GM18951 (cell line): ENCODE results near the gene FGF14.

Experiments
- POLR2A ChIP-seq: IDR thresholded peaks from 4 replicates; pipeline ENCODE4 v1.6.1; 2011; ENCODE audit warnings: mild to moderate bottlenecking; ENCODE audit not compliant: insufficient read length, insufficient read depth; ENCODE audit errors: extremely low read depth
- in situ Hi-C: fragments of 300-500 bp; cut with MboI; formaldehyde crosslinking; loops from one replicate; pipeline ENCODE4 v1.12.0; 2022; ENCODE audit warnings: low sequenced_read_pairs, mixed read lengths, inconsistent platforms; ENCODE audit not compliant: unreplicated experiment

Gene FGF14

DNA sequence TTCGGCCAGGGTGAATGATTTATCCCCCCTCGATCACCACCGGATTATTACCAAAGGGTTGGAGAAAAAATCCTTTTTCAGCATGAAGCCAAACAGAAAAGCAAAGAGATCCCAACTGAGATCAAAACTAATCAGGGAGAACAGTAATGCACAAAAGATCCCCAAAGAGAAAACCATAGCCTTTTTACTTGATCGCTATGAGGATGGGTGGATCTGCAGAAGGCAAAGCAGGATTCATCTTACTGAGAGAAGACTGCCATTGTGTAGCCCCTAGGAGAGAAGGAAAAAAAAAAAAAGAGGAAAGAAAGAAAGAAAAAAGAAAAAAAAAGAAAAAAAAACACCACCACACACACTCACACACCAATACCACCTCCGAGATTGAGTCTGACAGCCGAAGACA is at the start of gene FGF14:
TSS of gene FGF14 (minus strand) at position 283 of the 400 bp plus-strand sequence.
- no peak for TF ChIP-seq POLR2A
- in situ Hi-C loops, result no loop called here

DNA sequence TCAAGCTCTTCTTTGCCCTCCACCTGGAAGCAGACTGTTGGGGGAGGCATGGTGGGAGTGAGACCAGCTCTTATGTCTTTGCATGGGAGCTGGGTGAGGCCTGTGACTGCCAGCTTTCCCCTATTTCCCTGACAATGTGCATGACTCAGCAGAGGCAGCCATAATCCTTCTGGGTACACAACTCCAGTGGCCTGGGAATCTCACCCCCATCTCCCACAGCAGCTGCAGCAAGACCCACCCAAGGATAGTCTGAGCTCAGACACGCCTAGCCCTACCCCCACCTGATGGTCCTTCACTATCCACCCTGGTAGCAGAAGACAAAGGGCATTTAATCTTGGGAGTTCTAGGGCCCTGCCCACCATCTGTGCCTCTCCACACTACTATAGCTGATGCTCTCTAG is 41.4 kb upstream of the FGF14 start:
- TF ChIP-seq POLR2A, result no peak
- in situ Hi-C loops, result loop anchor here (25.0 kb wide), 1 partner anchor 506 kb away; no protein-coding TSS in a partner anchor

DNA sequence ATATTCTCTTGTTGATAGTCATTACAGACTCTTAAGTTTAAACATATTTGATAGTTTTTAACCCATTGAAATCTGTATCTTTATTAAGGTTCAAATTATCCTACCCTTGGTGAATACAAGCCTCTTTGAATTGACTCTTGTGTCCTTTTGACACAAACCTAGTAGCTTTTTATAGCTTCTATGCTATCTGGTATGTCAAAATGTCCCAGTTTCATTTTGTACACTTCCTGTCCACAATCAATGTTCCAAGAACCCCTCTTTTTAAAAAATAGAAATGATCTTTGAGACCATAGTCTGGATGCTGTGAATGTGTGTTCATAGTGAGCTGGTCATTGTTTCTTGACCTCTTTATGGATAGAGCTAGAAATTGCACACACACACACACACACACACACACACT is 39.2 kb upstream of the FGF14 start:
- no peak for TF ChIP-seq POLR2A
- in situ Hi-C loops, result loop anchor here (25.0 kb wide), 1 partner anchor 504 kb away; no protein-coding TSS in a partner anchor

DNA sequence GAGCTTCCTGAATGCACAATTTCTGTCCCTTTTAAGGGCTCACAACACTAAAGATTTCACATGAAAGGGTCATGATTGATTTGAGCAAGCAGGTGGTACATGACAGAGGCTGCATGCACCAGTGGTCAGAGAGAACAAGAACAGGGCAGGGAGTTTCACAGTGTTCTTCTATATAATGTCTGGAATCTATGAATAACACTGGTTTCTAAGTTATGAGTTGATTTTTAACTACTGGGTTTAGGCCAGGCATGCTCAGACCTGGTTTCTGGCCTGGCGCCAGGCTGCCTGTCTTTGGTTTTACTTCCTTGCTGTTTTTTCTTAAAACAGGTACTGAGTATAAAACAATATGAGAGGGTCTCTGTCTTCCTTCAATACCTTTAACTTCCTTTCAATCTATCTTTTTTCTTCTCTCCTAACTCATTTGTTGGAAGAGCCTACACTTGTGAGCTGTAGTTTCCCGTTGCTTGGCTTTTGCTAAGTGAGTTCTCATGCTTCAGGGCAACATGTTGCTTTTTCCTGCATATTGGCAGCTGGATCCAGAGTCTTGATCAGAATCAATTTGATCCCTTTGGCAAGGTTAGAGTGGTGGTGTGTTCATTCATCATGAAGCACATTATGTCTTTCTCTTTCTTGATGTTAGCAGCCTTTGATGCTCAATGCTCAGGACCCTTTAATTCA is 38.5 kb upstream of the FGF14 start:
- TF ChIP-seq POLR2A, result no peak

DNA sequence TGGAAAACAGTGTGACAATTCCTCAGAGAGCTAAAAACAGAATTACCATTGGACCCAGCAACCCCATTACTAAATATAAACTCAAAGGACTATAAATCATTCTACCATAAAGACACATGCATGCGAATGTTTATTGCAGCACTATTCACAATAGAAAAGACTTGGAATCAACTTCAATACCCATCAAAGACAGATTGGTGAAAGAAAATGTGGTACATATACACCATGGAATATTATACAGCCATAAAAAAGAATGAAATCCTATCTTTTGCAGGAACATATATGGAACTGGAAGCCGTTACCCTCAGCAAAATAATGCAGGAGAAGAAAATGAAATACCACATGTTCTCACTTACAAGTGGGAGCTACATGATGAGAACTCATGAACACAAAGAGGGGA is 20.8 kb upstream of the FGF14 start:
- no peak for TF ChIP-seq POLR2A
- in situ Hi-C loops, result no loop called here

More for the DNA sequence above, 38.5 kb upstream of the FGF14 start:
- in situ Hi-C loops, result loop anchor here (25.0 kb wide), 1 partner anchor 503 kb away; no protein-coding TSS in a partner anchor

DNA sequence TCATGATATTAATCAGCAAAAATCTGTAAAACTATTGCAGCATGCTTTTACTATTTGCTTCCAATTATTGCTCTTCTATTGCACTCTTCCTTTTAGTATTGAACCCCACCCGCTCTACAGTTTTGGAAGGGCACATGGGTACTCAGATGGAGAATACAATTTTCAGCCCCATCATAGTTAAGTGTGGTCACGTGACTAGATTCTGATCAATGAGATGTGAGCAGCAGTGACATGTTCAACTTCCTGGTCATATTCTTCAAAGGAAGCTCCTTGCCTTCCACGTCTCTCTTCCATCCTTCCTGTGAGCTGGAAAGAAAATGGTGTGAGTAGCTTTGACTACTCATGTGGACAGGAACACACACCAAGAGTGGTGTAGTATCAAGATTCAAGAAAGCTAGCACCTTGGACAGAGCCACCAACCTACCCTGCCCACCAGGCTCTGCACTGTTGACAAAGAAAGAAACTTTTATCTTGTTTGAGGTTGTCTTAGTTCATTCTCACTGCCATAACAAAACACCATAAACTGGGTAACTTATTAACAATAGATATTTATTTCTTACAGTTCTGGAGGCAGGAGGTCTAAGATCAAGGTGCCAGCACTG is 3.8 kb upstream of the FGF14 start:
- TF ChIP-seq POLR2A, result no peak
- in situ Hi-C loops, result no loop called here

DNA sequence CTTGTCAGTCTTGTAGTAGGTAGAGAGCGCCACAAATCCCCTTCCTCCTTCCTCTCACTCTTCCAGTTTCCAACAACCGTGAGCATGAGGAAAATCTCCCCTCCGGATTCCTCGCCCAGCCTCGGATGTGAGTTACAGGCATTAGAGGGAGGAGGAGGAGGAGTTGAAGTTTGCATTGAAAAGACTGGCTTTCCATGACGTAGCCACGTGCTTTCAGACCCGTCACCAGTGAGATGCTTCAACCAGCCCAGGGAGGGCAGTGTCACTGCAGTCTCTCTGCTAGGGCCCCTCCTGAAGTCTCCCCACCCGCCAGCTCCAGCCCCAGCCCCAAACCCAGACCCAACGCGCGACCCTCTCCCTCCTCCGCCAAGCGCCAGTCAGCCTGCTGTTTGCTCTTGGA is 442 bp upstream of the FGF14 start:
- no peak for TF ChIP-seq POLR2A
- in situ Hi-C loops, result no loop called here

DNA sequence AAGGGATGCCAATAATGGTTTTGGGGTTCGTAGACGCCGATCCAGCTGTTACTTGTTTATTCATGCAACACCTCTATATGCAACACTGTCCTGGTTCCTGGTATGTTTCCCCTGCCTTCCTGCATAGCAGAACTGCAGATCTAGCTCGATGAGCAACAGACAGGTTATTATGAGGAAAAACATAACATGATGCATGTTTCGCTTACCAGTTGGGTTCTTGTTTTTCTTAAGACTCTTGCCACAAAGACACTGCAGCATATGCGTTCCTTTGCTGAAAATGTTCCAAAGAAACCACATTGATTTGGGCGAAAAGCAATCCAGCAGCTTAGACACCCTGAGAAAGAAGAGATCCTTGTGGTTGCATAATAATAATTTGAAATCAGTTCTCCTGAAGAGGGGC is 583 bp downstream of the FGF14 start:
- no peak for TF ChIP-seq POLR2A
- in situ Hi-C loops, result no loop called here

DNA sequence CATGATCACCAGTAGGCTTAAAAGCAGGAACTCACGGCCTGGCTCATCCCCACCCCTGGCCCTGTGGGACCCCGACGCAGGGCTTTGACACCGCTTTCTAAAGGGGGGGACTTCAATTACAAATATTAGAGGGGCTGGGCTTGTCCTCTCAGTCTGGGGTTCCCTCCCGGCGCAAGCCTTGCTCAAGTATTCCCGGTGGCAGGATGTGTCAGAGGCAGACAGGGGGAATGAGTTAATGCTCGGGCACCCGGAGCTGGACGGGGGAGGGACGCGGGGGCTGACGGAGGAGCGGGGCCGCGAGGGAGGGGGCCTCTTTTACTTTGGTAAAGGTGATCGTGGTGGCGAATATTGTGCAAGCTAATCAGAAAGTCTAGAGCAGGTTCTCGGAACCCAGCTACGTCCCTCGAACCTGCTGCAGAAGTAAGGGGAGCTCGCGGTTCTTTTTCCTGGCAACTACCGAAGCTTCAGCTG is 1.1 kb downstream of the FGF14 start:
- TF ChIP-seq POLR2A, result no peak
- in situ Hi-C loops, result no loop called here

DNA sequence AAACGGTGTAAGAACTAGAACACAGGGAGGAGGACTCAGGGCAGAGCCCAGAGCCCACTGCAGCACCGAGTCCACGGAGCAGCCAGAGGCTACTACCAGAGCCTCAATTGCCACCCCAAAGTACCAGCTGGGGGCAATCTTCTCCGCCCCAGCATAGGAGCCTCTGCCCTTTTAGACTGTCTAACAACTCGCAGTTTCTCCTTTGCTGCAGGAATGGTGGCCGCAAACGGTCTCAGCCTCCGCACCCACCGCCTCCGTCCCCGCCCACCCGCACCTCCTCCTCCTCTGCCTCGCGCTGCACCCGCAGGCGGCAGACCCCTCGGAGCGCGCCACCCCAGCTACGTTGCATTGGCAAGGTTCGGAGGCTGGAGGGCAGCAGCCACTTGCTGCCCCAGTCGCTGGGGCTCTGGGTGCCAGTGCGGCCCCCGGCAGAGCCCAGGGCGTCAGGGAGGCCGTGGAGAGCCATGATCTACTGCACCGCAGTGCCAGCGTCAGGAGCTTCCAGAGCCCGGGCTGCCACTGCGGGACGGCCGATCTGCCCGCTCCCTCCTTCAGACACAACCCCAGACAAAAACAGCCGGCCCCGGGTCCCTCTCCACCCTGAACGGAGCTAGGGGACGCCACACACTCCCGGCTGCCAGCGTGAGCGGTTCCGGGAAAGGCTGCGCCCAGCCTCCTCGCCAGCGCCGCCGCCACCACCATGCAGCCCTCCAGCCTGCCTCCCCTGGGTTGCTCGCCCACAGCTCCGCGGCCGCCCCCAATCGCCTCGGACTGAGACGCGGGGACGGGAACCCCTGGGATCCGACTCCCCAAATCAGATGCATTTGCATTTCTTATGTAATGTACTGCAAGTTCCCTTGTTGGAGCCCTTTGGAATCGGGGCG is 1.8 kb downstream of the FGF14 start:
- in situ Hi-C loops, result no loop called here
- TF ChIP-seq POLR2A, result no peak

DNA sequence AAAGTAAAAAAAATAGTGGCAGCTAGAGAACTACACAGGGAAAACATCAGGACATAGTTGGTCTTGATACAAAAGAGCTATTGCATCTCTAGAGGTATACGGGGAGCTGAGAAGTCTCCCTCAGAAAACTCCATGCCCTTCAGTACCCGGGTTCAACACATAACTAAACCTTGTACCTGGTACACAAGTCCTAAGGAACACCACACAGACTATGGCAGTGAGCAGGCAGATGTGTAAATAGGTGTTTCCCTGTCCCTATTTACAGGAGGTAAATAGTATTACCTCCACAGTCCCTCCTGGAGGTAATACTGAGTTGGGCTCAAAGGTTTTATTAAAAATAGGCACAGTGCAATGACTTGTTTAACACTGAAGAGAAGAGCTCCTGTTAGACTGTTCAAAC is 5.9 kb downstream of the FGF14 start:
- in situ Hi-C loops, result no loop called here

DNA sequence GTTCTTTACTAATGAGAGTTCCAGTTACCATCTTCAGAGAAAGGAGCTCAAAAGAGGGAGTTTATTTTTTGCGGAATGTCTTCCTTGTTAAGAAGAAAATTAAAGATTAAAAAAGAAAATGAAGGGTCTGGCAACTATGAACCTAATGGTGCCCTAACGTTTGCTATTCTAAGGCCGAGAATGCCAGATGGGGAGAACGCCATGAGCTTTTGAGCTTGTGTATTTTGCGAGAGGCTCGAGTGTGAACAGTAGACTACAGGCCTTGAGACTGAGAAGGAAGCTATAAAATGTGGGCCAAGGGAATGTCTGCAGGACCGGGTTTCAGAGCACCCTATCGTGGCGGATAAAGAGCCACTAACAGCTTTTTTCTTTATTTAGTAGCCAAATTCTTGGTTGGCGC is 6.7 kb downstream of the FGF14 start:
- TF ChIP-seq POLR2A, result no peak
- in situ Hi-C loops, result no loop called here

More for the DNA sequence above, 5.9 kb downstream of the FGF14 start:
- TF ChIP-seq POLR2A, result no peak
